Measurements from ENCODE around the gene LHFPL6.

DNA sequence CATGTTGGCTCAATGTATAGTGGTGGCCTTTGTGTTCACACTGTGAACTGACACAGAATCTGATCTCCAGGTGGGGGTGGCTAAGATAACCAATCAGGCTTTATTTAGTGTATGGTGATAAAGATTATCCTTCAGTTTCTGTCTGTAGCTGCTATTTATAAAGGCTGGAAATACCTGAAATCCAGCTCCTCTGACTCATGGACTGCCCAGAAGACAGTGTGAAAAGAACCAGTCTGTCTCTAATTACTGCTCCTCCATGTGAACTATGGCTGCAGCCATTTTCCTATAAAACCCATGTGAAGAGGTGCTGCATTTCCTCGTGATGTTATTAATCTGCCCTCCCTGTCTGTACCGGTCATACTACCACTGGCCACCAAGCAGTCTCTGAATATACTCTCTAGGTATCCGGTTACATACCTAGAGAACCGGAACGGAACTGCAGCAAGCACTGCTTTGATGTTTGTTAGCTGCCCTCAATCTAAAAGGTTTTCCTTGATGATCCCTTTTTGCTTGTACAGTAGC is 238.0 kb downstream of the LHFPL6 start:
- TF ChIP-seq CTCF (IDR thresholded peaks at IDR 0.05; ENCODE audit: poor library complexity): no peak
- TF ChIP-seq EZH2phosphoT487 (IDR thresholded peaks at IDR 0.05; ENCODE audit: low read depth, severe bottlenecking, unreplicated experiment): no peak
- no peak for TF ChIP-seq EZH2 (IDR thresholded peaks at IDR 0.05; ENCODE audit: borderline replicate concordance)

All from hepatocyte (in vitro differentiated cells).